ENCODE results near the gene HECW1. TPM values are rescaled to one million over a fixed set of nuclear protein-coding genes. Genes with fewer than 3 reads are reported as not detected.

Gene HECW1
- total RNA-seq, 1 experiment from 2014 or later = 1.8 TPM

GRCh38 chr7:43586251-43586900, 473.9 kb downstream of the HECW1 start:
- peaks cover 18% of the 10 kb centered on the region for H3K36me3 Mint-ChIP-seq (ENCODE audit: insufficient read depth, unreplicated experiment)
- intact Hi-C loops (cut with micrococcal nuclease; ENCODE audit: unreplicated experiment) = no loop called here
- Histone ChIP-seq H3K36me3 (ENCODE audit: control insufficient read depth, insufficient read depth, low read length) (no peaks in the 10 kb centered on the region), H3K27me3 (replicated peaks; ENCODE audit: control insufficient read depth, insufficient read depth, low read length) (no peaks in the 10 kb centered on the region), H3K4me3 (ENCODE audit: low read depth, low read length) (no peak overlapping the region), H3K9me3 (no peaks in the 10 kb centered on the region), H3K4me1 (peaks cover 25% of the 10 kb centered on the region)
- H3K4me1 Mint-ChIP-seq (ENCODE audit: low read depth, unreplicated experiment) = peaks cover 12% of the 10 kb centered on the region
- BruUV-seq (replicated peaks) = no TSS peak
- no peaks in the 10 kb centered on the region for H3K27me3 Mint-ChIP-seq (ENCODE audit: insufficient read depth, unreplicated experiment)
- no peak for DNase-seq
- ChIA-PET CTCF (no interaction called here), POLR2A (no interaction called here)
- no peak for TF ChIP-seq CTCF (IDR thresholded peaks at IDR 0.05; ENCODE audit: insufficient read depth in 1 of 2, low read depth in 1 of 2, low read length in 1 of 2, severe bottlenecking in 1 of 2, unreplicated experiment in 1 of 2)
- H3K27ac Mint-ChIP-seq (ENCODE audit: unreplicated experiment) = no peak overlapping the region
- no peak overlapping the region for H3K4me3 Mint-ChIP-seq (ENCODE audit: unreplicated experiment)
- no peaks in the 10 kb centered on the region for H3K9me3 Mint-ChIP-seq (ENCODE audit: unreplicated experiment)

GRCh38 chr7:43588477-43589132, 476.2 kb downstream of the HECW1 start:
- POLR2A ChIA-PET = no interaction called here

GRCh38 chr7:43589133-43589478, 476.7 kb downstream of the HECW1 start:
- no peaks in the 10 kb centered on the region for H3K9me3 ChIP-seq
- no TSS peak for BruUV-seq (replicated peaks)
- H3K27me3 ChIP-seq (replicated peaks; ENCODE audit: control insufficient read depth, insufficient read depth, low read length) = no peaks in the 10 kb centered on the region
- intact Hi-C loops (cut with micrococcal nuclease; ENCODE audit: unreplicated experiment) = no loop called here
- no peaks in the 10 kb centered on the region for H3K36me3 ChIP-seq (ENCODE audit: control insufficient read depth, insufficient read depth, low read length)
- H3K36me3 Mint-ChIP-seq (ENCODE audit: insufficient read depth, unreplicated experiment) = peaks cover 3% of the 10 kb centered on the region
- POLR2A ChIA-PET = no interaction called here
- no peak overlapping the region for H3K27ac Mint-ChIP-seq (ENCODE audit: unreplicated experiment)
- CTCF ChIA-PET = no interaction called here
- TF ChIP-seq CTCF (IDR thresholded peaks at IDR 0.05; ENCODE audit: insufficient read depth in 1 of 2, low read depth in 1 of 2, low read length in 1 of 2, severe bottlenecking in 1 of 2, unreplicated experiment in 1 of 2) = no peak
- H3K4me3 Mint-ChIP-seq (ENCODE audit: unreplicated experiment) = no peak overlapping the region
- no peaks in the 10 kb centered on the region for H3K9me3 Mint-ChIP-seq (ENCODE audit: unreplicated experiment)
- H3K27me3 Mint-ChIP-seq (ENCODE audit: insufficient read depth, unreplicated experiment) = no peaks in the 10 kb centered on the region
- H3K4me1 Mint-ChIP-seq (ENCODE audit: low read depth, unreplicated experiment) = peaks cover 10% of the 10 kb centered on the region
- H3K4me1 ChIP-seq = peaks cover 25% of the 10 kb centered on the region
- H3K4me3 ChIP-seq (ENCODE audit: low read depth, low read length) = no peak overlapping the region
- no peak for DNase-seq

More at GRCh38 chr7:43588477-43589132, 476.2 kb downstream of the HECW1 start:
- Mint-ChIP-seq H3K4me1 (ENCODE audit: low read depth, unreplicated experiment) (peaks cover 10% of the 10 kb centered on the region), H3K27ac (ENCODE audit: unreplicated experiment) (no peak overlapping the region), H3K4me3 (ENCODE audit: unreplicated experiment) (no peak overlapping the region), H3K36me3 (ENCODE audit: insufficient read depth, unreplicated experiment) (peaks cover 8% of the 10 kb centered on the region), H3K27me3 (ENCODE audit: insufficient read depth, unreplicated experiment) (no peaks in the 10 kb centered on the region), H3K9me3 (ENCODE audit: unreplicated experiment) (no peaks in the 10 kb centered on the region)
- H3K4me1 ChIP-seq = peaks cover 25% of the 10 kb centered on the region
- no peaks in the 10 kb centered on the region for H3K27me3 ChIP-seq (replicated peaks; ENCODE audit: control insufficient read depth, insufficient read depth, low read length)
- no TSS peak for BruUV-seq (replicated peaks)
- H3K36me3 ChIP-seq (ENCODE audit: control insufficient read depth, insufficient read depth, low read length) = no peaks in the 10 kb centered on the region
- no peak for TF ChIP-seq CTCF (IDR thresholded peaks at IDR 0.05; ENCODE audit: insufficient read depth in 1 of 2, low read depth in 1 of 2, low read length in 1 of 2, severe bottlenecking in 1 of 2, unreplicated experiment in 1 of 2)
- intact Hi-C loops (cut with micrococcal nuclease; ENCODE audit: unreplicated experiment) = no loop called here
- H3K9me3 ChIP-seq = no peaks in the 10 kb centered on the region
- no peak for DNase-seq
- H3K4me3 ChIP-seq (ENCODE audit: low read depth, low read length) = no peak overlapping the region
- CTCF ChIA-PET = no interaction called here
